IMR-90 (cell line): Measurements from ENCODE around the gene RAD51B. TPM values are rescaled to one million over a fixed set of nuclear protein-coding genes. Genes with fewer than 3 reads are reported as not detected.

Experiments
- ATAC-seq: fragments of 200-7000 bp; cut with Tn5 transposase; 2 replicates; pipeline ENCODE4 v1.9.1; 2020; ENCODE audit warnings: low read depth, mild to moderate bottlenecking, moderate library complexity
- BruUV-seq: library from RNA; stranded (reverse); fragments of 400-500 nt; replicated peaks from 2 replicates; lab custom pipeline; 2021; lab: Mats Ljungman, UMichigan
- CTCF ChIA-PET: fragments of 300-600 bp; formaldehyde crosslinking; extraction: SDS; loops from one replicate; lab custom pipeline; 2021; ENCODE audit warnings: antibody characterized with exemption; lab: Yijun Ruan, JAX
- POLR2A ChIA-PET: fragments of 300-600 bp; sonication (Branson Sonifier 250); formaldehyde crosslinking; loops from one replicate; lab custom pipeline; 2022; ENCODE audit warnings: antibody characterized with exemption; ENCODE audit not compliant: unreplicated experiment; lab: Charles Lee
- DNase-seq: peaks from one replicate; pipeline ENCODE4 v3.0.0; 2013
- H2AFZ ChIP-seq: replicated peaks from 2 replicates; pipeline ENCODE3; 2013; ENCODE audit warnings: low read length, mild to moderate bottlenecking; ENCODE audit not compliant: poor library complexity
- H2AK5ac ChIP-seq: 2 replicates; pipeline ENCODE4 v1.6.1; 2013; ENCODE audit warnings: low read depth, low read length, inconsistent platforms
- H2AK9ac ChIP-seq: replicated peaks from 2 replicates; pipeline ENCODE3; 2013; ENCODE audit warnings: mild to moderate bottlenecking, low read depth, low read length, moderate library complexity; ENCODE audit not compliant: poor library complexity
- H2BK120ac ChIP-seq: 2 replicates; pipeline ENCODE4 v1.6.1; 2013; ENCODE audit warnings: low read depth, low read length, inconsistent platforms
- H2BK15ac ChIP-seq: 3 replicates; pipeline ENCODE4 v1.6.1; 2013; ENCODE audit warnings: low read depth, low read length, inconsistent platforms
- H2BK20ac ChIP-seq: 2 replicates; pipeline ENCODE4 v1.6.1; 2013; ENCODE audit warnings: low read depth, mild to moderate bottlenecking, inconsistent platforms, low read length, moderate library complexity
- H2BK5ac ChIP-seq: 2 replicates; pipeline ENCODE4 v1.6.1; 2013; ENCODE audit warnings: mild to moderate bottlenecking, low read depth, low read length, inconsistent platforms; ENCODE audit not compliant: poor library complexity, severe bottlenecking
- H3K14ac ChIP-seq: replicated peaks from 2 replicates; pipeline ENCODE4 v1.6.1; 2013; ENCODE audit warnings: low read depth, low read length, inconsistent platforms
- H3K18ac ChIP-seq: 2 replicates; pipeline ENCODE4 v1.6.1; 2013; ENCODE audit warnings: low read depth, low read length, control low read depth
- H3K23ac ChIP-seq: 2 replicates; pipeline ENCODE4 v1.6.1; 2013; ENCODE audit warnings: low read depth, low read length, inconsistent platforms
- H3K27ac ChIP-seq: 2 replicates; pipeline ENCODE4 v1.5.1; 2013; ENCODE audit warnings: mild to moderate bottlenecking, control low read depth, low read length; ENCODE audit not compliant: insufficient read depth
- H3K27me3 ChIP-seq: 2 replicates; pipeline ENCODE4 v1.6.1; 2013; ENCODE audit warnings: low read length; ENCODE audit not compliant: control insufficient read depth, insufficient read depth
- H3K36me3 ChIP-seq: 2 replicates; pipeline ENCODE4 v1.6.1; 2013; ENCODE audit warnings: low read length, mixed read lengths; ENCODE audit not compliant: control insufficient read depth, insufficient read depth
- H3K4ac ChIP-seq: 2 replicates; pipeline ENCODE4 v1.6.1; 2013; ENCODE audit warnings: low read depth, low read length, inconsistent platforms
- H3K4me1 ChIP-seq: 2 replicates; pipeline ENCODE4 v1.6.1; 2013; ENCODE audit warnings: low read length, mixed read lengths; ENCODE audit not compliant: control insufficient read depth, insufficient read depth
- H3K4me2 ChIP-seq: 2 replicates; pipeline ENCODE4 v1.6.1; 2013; ENCODE audit warnings: low read depth, mild to moderate bottlenecking, control low read depth, low read length, moderate library complexity
- H3K4me3 ChIP-seq: 2 replicates; pipeline ENCODE4 v1.5.1; 2013; ENCODE audit warnings: low read depth, mild to moderate bottlenecking, control low read depth, low read length, moderate library complexity; ENCODE audit not compliant: insufficient read depth
- H3K56ac ChIP-seq: 2 replicates; pipeline ENCODE4 v1.6.1; 2013; ENCODE audit warnings: low read length, inconsistent platforms; ENCODE audit not compliant: insufficient read depth; ENCODE audit errors: extremely low read depth
- H3K79me1 ChIP-seq, 2 experiments: 2 replicates each; pipeline ENCODE4 v1.6.1; 2013; ENCODE audit warnings: low read length in 2 of 2, inconsistent platforms in 1 of 2, low read depth in 1 of 2
- H3K9ac ChIP-seq: 2 replicates; pipeline ENCODE4 v1.6.1; 2013; ENCODE audit warnings: low read depth, low read length, control low read depth
- H3K9me1 ChIP-seq: 2 replicates; pipeline ENCODE4 v1.6.1; 2013; ENCODE audit warnings: low read length, inconsistent platforms; ENCODE audit not compliant: insufficient read depth
- H3K9me3 ChIP-seq: 2 replicates; pipeline ENCODE4 v1.6.1; 2013; ENCODE audit warnings: low read length; ENCODE audit not compliant: control insufficient read depth, insufficient read depth
- H4K20me1 ChIP-seq: 2 replicates; pipeline ENCODE4 v1.6.1; 2013; ENCODE audit warnings: low read length, inconsistent platforms; ENCODE audit not compliant: insufficient read depth
- H4K5ac ChIP-seq: 2 replicates; pipeline ENCODE4 v1.6.1; 2013; ENCODE audit warnings: mild to moderate bottlenecking, low read depth, low read length, control low read depth
- H4K8ac ChIP-seq, 2 experiments: 2 replicates each; pipeline ENCODE4 v1.6.1; 2013; ENCODE audit warnings: low read depth in 2 of 2, low read length in 2 of 2, control low read depth in 1 of 2, inconsistent platforms in 1 of 2
- H4K91ac ChIP-seq: 2 replicates; pipeline ENCODE4 v1.6.1; 2013; ENCODE audit warnings: low read depth, low read length, inconsistent platforms; ENCODE audit not compliant: insufficient read depth
- BHLHE40 ChIP-seq: fragments of 150-350 bp; IDR thresholded peaks from 2 replicates; pipeline ENCODE4 v1.6.1; 2016; ENCODE audit warnings: mild to moderate bottlenecking, low read depth, low read length
- CEBPB ChIP-seq: IDR thresholded peaks from 2 replicates; pipeline ENCODE4 v1.6.1; 2012; ENCODE audit warnings: low read depth, low read length, improper control_type of control experiment
- CHD1 ChIP-seq: IDR thresholded peaks from 2 replicates; pipeline ENCODE4 v1.6.1; 2012; ENCODE audit warnings: low read depth, low read length, improper control_type of control experiment
- CTCF ChIP-seq: conservative IDR thresholded peaks from 2 replicates; pipeline ENCODE4 v1.5.1; 2012; ENCODE audit warnings: mild to moderate bottlenecking, low read depth, low read length, improper control_type of control experiment
- ELK1 ChIP-seq: fragments of 150-350 bp; IDR thresholded peaks from 2 replicates; pipeline ENCODE4 v1.6.1; 2016; ENCODE audit warnings: low read depth, mild to moderate bottlenecking, low read length, moderate library complexity, borderline replicate concordance
- FOS ChIP-seq: fragments of 150-350 bp; IDR thresholded peaks from 2 replicates; pipeline ENCODE4 v1.6.1; 2016; ENCODE audit warnings: low read depth, low read length
- MAFK ChIP-seq: IDR thresholded peaks from 2 replicates; pipeline ENCODE4 v1.6.1; 2012; ENCODE audit warnings: low read depth, low read length, improper control_type of control experiment
- MAZ ChIP-seq: IDR thresholded peaks from 2 replicates; pipeline ENCODE4 v1.6.1; 2012; ENCODE audit warnings: low read depth, mild to moderate bottlenecking, low read length, improper control_type of control experiment, moderate library complexity, borderline replicate concordance
- MXI1 ChIP-seq: IDR thresholded peaks from 2 replicates; pipeline ENCODE4 v1.6.1; 2012; ENCODE audit warnings: low read depth, mild to moderate bottlenecking, low read length, moderate library complexity, borderline replicate concordance
- NFE2L2 ChIP-seq: fragments of 150-350 bp; IDR thresholded peaks from 2 replicates; pipeline ENCODE4 v1.6.1; 2016; ENCODE audit warnings: low read depth, mild to moderate bottlenecking, low read length
- POLR2A ChIP-seq: IDR thresholded peaks from 2 replicates; pipeline ENCODE4 v1.6.1; 2012; ENCODE audit warnings: mild to moderate bottlenecking, low read depth, low read length
- RAD21 ChIP-seq: IDR thresholded peaks from 2 replicates; pipeline ENCODE4 v1.6.1; 2012; ENCODE audit warnings: low read length, improper control_type of control experiment
- RCOR1 ChIP-seq: IDR thresholded peaks from 2 replicates; pipeline ENCODE4 v1.6.1; 2012; ENCODE audit warnings: mild to moderate bottlenecking, low read length, improper control_type of control experiment; ENCODE audit not compliant: insufficient replicate concordance
- RFX5 ChIP-seq: IDR thresholded peaks from 2 replicates; pipeline ENCODE4 v1.8.0; 2012; ENCODE audit warnings: low read depth, mild to moderate bottlenecking, low read length, moderate library complexity
- SMC3 ChIP-seq: fragments of 150-350 bp; IDR thresholded peaks from 2 replicates; pipeline ENCODE4 v1.6.1; 2016; ENCODE audit warnings: low read depth, mild to moderate bottlenecking, antibody characterized with exemption, low read length, moderate library complexity
- USF2 ChIP-seq: fragments of 150-350 bp; IDR thresholded peaks from 2 replicates; pipeline ENCODE4 v1.6.1; 2017; ENCODE audit warnings: mild to moderate bottlenecking, antibody characterized with exemption, low read length, low read depth
- WGBS, 2 experiments: methylation state at CpG; one replicate each; pipeline versions ENCODE4 v1.1.5 to v1.1.7; 2013; ENCODE audit warnings: missing lambda C conversion rate in 2 of 2; ENCODE audit not compliant: insufficient read length in 1 of 2; ENCODE audit errors: extremely low coverage in 2 of 2; 5-methylcytosine and 5-hydroxymethylcytosine counted together
- dilution Hi-C: fragments of 300-500 bp; cut with HindIII; formaldehyde crosslinking; loops from one replicate; pipeline ENCODE4 v1.14.3; 2018; ENCODE audit warnings: low sequenced_read_pairs; ENCODE audit not compliant: unreplicated experiment
- in situ Hi-C: fragments of 300-500 bp; cut with MboI; formaldehyde crosslinking; loops from 3 replicates; pipeline ENCODE4 v1.14.3; 2019; ENCODE audit warnings: low sequenced_read_pairs, inconsistent platforms, mixed read lengths
- intact Hi-C: fragments of 100-400 bp; cut with micrococcal nuclease; formaldehyde crosslinking; loops from 2 replicates; pipeline ENCODE4 v1.10.0; 2022
- polyA plus RNA-seq, 3 experiments: library from polyadenylated mRNA; depleted of rRNA; stranded (reverse); fragments of >200 nt; gene quantifications; 2 replicates each; pipeline ENCODE4 v1.2.3, GENCODE V29; 2012; ENCODE audit warnings: low replicate concordance in 1 of 3
- total RNA-seq: library from RNA; depleted of rRNA; stranded (reverse); fragments of >200 nt; gene quantifications from 2 replicates; pipeline ENCODE4 v1.2.3, GENCODE V29; 2012

RAD51B gene
- total and polyA plus RNA-seq, 2 of the 4 experiments (the other 2 are of a cell fraction), result 5.1 to 18.8 TPM

- H3K18ac ChIP-seq, result no peak overlapping the region
- no peak overlapping the region for H2BK120ac ChIP-seq
- H3K14ac ChIP-seq, result no peak overlapping the region
- intact Hi-C loops (no loop called here), dilution Hi-C loops (no loop called here), in situ Hi-C loops (no loop called here)
- H4K5ac ChIP-seq, result no peak overlapping the region
- no peaks in the 10 kb centered on the region for H4K20me1 ChIP-seq
- H3K9ac ChIP-seq, result no peak overlapping the region
- ATAC-seq (no peak), DNase-seq (no peak)
- peaks cover 3% of the 10 kb centered on the region for H3K9me3 ChIP-seq
- peaks cover 5% of the 10 kb centered on the region; the same call in 1 of the 2 replicates for H3K4me1 ChIP-seq
- H3K56ac ChIP-seq, result no peak overlapping the region
- no CpG with 5 or more reads among the region's 1 CpG for WGBS, 2 experiments
- TF ChIP-seq RFX5 (no peak), RAD21 (no peak), MAZ (no peak), NFE2L2 (no peak), USF2 (no peak), CTCF (no peak), SMC3 (no peak), ELK1 (no peak), POLR2A (no peak), BHLHE40 (no peak), CHD1 (no peak), MXI1 (no peak), MAFK (no peak), FOS (no peak), CEBPB (no peak), RCOR1 (no peak)
- H3K79me1 ChIP-seq, result 0 out of 4 replicates have a peak, but pooled peaks cover 0 to 3% of the 10 kb centered on the region in 2 experiments
- H3K9me1 ChIP-seq, result 0 out of 2 replicates have a peak, but pooled peaks cover 5% of the 10 kb centered on the region
- no TSS peak for BruUV-seq
- ChIA-PET POLR2A (no interaction called here), CTCF (no interaction called here)
- H3K27ac ChIP-seq, result no peak overlapping the region
- no peak overlapping the region for H3K4ac ChIP-seq
- H4K8ac ChIP-seq, result no peak overlapping the region
- no peaks in the 10 kb centered on the region for H3K36me3 ChIP-seq
- H3K27me3 ChIP-seq, result no peaks in the 10 kb centered on the region
- H2AFZ ChIP-seq, result no peak overlapping the region
- H3K4me3 ChIP-seq, result no peak overlapping the region
- no peak overlapping the region for H2BK5ac ChIP-seq
- no peak overlapping the region for H4K91ac ChIP-seq
- H2AK9ac ChIP-seq, result no peak overlapping the region
- no peak overlapping the region for H2BK20ac ChIP-seq
- H3K4me2 ChIP-seq, result no peak overlapping the region
- H2AK5ac ChIP-seq, result no peak overlapping the region
- H2BK15ac ChIP-seq, result no peak overlapping the region
- no peak overlapping the region for H3K23ac ChIP-seq
Measured at GRCh38 chr14:68018598-68018997, 199.0 kb downstream of the RAD51B start.
